Uterus (tissue), 4 donors: ENCODE data around the gene GPRC5C. TPM values are rescaled to one million over a fixed set of nuclear protein-coding genes. Genes with fewer than 3 reads are reported as not detected.

Experiments
- DNase-seq, 2 donors: peaks; one replicate each; pipeline ENCODE4 v3.0.0-alpha.2; 2019 to 2020
- H3K27ac ChIP-seq, 2 donors: fragments of 200-600 bp; sonication (generic); 1 replicate in 1 of 2; 2 replicates in 1 of 2; pipeline ENCODE4 v1.5.1; 2016 to 2018
- H3K27me3 ChIP-seq, 2 donors: fragments of 200-600 bp; sonication (generic); one replicate each; pipeline ENCODE4 v1.5.1; 2018 to 2019; ENCODE audit warnings: control low read depth in 1 of 2
- H3K36me3 ChIP-seq, 2 donors: fragments of 200-600 bp; sonication (generic); one replicate each; pipeline ENCODE4 v1.5.1; 2019; ENCODE audit warnings: control low read depth in 1 of 2
- H3K4me1 ChIP-seq, 2 donors: fragments of 200-600 bp; sonication (generic); one replicate each; pipeline ENCODE4 v1.5.1; 2018 to 2019; ENCODE audit warnings: control low read depth in 1 of 2
- H3K4me3 ChIP-seq, 2 donors: fragments of 200-600 bp; sonication (generic); 1 replicate in 1 of 2; 2 replicates in 1 of 2; pipeline ENCODE4 v1.5.1; 2018 to 2019; ENCODE audit warnings: mild to moderate bottlenecking in 1 of 2
- H3K9me3 ChIP-seq, 2 donors: fragments of 200-600 bp; sonication (generic); one replicate each; pipeline ENCODE4 v1.5.1; 2019; ENCODE audit warnings: control low read depth in 1 of 2
- CTCF ChIP-seq, 4 experiments: fragments of 200-600 bp in 2 of 4; fragments of 450-650 bp in 2 of 4; sonication (generic) in 2 of 4; IDR thresholded peaks; one replicate each; pipeline ENCODE4 v1.5.1; 2016 to 2019; ENCODE audit warnings: antibody characterized with exemption in 4 of 4, mild to moderate bottlenecking in 2 of 4, moderate library complexity in 1 of 4
- POLR2A ChIP-seq, 2 donors: fragments of 450-650 bp; IDR thresholded peaks; one replicate each; pipeline ENCODE4 v1.6.1; 2016; ENCODE audit warnings: antibody characterized with exemption in 2 of 2, mild to moderate bottlenecking in 1 of 2, moderate library complexity in 1 of 2
- intact Hi-C: fragments of 100-400 bp; cut with DNase I; formaldehyde crosslinking; loops from one replicate; pipeline ENCODE4 v1.15.1; 2023; ENCODE audit warnings: low total_unique reads
- total RNA-seq, 4 donors: library from RNA; depleted of rRNA in 3 of 4; stranded (reverse); fragments of >200 nt in 3 of 4; gene quantifications; one replicate each; pipeline versions ENCODE4 v1.1.0 to v1.2.4, GENCODE V29; 2014 to 2023
- donor health status: DM: yes; HTN: yes; CAD: no.

The GPRC5C gene
- total RNA-seq, 4 donors from 2014 or later, result 2.8 to 56.8 (median 27.6) TPM

- intact Hi-C loops, result no loop called here
- H3K4me3 ChIP-seq, result peak overlapping the region; percentile 20 to 43
- TF ChIP-seq CTCF (IDR thresholded peaks at IDR 0.05) (no peak), POLR2A (IDR thresholded peaks at IDR 0.05) (no peak)
- peak overlapping the region; percentile 69 to 81 for H3K27ac ChIP-seq
- no peak for DNase-seq
- no peaks in the 10 kb centered on the region for H3K27me3 ChIP-seq
- no peaks in the 10 kb centered on the region for H3K9me3 ChIP-seq
- no peaks in the 10 kb centered on the region for H3K36me3 ChIP-seq
- H3K4me1 ChIP-seq, result peaks cover 0 to 10% of the 10 kb centered on the region in 2 donors
These were observed 21.8 kb downstream of the GPRC5C start for GRCh38 chr17:74453665-74454196.

GRCh38 chr17:74454197-74455024 is 22.5 kb downstream of the GPRC5C start:
- TF ChIP-seq POLR2A (IDR thresholded peaks at IDR 0.05) (peak; percentile 24 to 71), CTCF (IDR thresholded peaks at IDR 0.05) (peak; percentile 23 to 52 (median 35))

GRCh38 chr17:74455025-74455545 is 23.2 kb downstream of the GPRC5C start:
- no peaks in the 10 kb centered on the region for H3K27me3 ChIP-seq
- TF ChIP-seq POLR2A (IDR thresholded peaks at IDR 0.05), result no peak
- no peak for TF ChIP-seq CTCF (IDR thresholded peaks at IDR 0.05)
- no peaks in the 10 kb centered on the region for H3K9me3 ChIP-seq
- no peaks in the 10 kb centered on the region for H3K36me3 ChIP-seq
- H3K27ac ChIP-seq, result peak overlapping the region; percentile 69 to 81
- peaks cover 0 to 10% of the 10 kb centered on the region in 2 donors for H3K4me1 ChIP-seq
- intact Hi-C loops, result no loop called here
- H3K4me3 ChIP-seq, result no peak overlapping the region
- peak in 1 of 2 donors; percentile 32 for DNase-seq

More at GRCh38 chr17:74454197-74455024, 22.5 kb downstream of the GPRC5C start:
- peak overlapping the region; percentile 20 to 43 for H3K4me3 ChIP-seq
- H3K4me1 ChIP-seq, result peaks cover 0 to 10% of the 10 kb centered on the region in 2 donors
- H3K9me3 ChIP-seq, result no peaks in the 10 kb centered on the region
- H3K36me3 ChIP-seq, result no peaks in the 10 kb centered on the region
- intact Hi-C loops, result no loop called here
- DNase-seq, result peak; percentile 90 to 92
- H3K27me3 ChIP-seq, result no peaks in the 10 kb centered on the region
- peak overlapping the region; percentile 69 to 81 for H3K27ac ChIP-seq

GRCh38 chr17:74455821-74456220 is 23.9 kb downstream of the GPRC5C start:
- intact Hi-C loops, result no loop called here
- Histone ChIP-seq H3K9me3 (no peaks in the 10 kb centered on the region), H3K4me3 (no peak overlapping the region), H3K4me1 (peaks cover 0 to 10% of the 10 kb centered on the region in 2 donors), H3K27me3 (no peaks in the 10 kb centered on the region), H3K36me3 (no peaks in the 10 kb centered on the region), H3K27ac (peak overlapping the region in 1 of 2 donors; percentile 69)
- no peak for DNase-seq
- TF ChIP-seq POLR2A (IDR thresholded peaks at IDR 0.05), result no peak
- TF ChIP-seq CTCF (IDR thresholded peaks at IDR 0.05), result no peak
